GM21737 (cell line): ENCODE measurements around the gene CCDC146.
"Not testable (repeated sequence)": the region's sequence is repeated elsewhere in the genome, so short reads cannot be mapped to it uniquely, and the experiment has no call there.

Experiments used
- ATAC-seq: cut with Tn5 transposase; IDR thresholded peaks from one replicate; pipeline ENCODE4 v1.9.1; 2021; ENCODE audit warnings: mild to moderate bottlenecking, moderate library complexity; ENCODE audit not compliant: unreplicated experiment

CCDC146 gene

DNA sequence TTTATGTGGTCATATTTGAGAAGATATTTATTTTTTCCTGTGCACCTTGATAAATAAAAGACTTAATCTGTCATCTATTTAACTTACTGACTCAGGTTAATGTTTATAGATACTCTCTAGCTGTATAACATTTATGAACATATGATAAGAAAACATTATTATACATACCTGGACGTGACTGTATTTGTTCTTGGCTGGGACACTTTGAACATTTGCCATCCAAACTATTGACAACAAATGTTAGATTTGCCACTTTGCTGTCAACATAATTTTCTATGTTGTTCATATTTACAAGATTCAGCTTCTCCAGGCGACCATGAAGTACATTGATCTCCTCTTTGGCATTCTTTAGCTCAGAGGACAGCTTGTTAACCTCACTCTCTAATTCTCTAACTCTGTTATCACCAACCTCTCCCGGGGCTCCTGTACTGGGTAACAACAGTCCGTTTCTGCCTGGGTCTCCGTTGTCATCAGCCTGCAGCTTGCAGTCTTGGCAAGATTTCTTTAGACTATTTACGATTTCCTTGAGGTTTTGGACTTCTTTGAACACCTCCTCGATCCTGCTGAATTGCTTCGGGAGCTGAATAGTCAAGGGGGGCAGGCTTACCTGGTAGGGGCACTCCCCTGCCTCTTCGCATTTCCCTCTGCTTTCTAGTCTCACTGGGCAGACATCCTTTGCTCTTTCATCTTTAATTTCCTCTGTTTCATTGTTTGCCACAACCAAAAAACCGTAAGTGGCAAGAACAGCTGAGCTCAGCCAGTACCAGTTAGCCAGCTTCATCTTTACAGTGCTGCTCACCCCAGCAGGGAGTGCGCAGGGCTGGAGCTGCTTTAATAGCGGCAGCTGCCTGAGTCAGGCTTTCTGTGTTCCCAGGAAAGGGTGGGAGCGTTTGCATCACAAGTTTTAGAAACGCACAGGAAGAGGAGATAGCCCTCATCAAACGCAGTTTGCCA is 76.9 kb downstream of the CCDC146 start, which contains the start of gene FGL2:
Gene FGL2 (minus strand): TSS at position 807 of the 954 bp plus-strand sequence. CDS start 26 bp downstream, at position 781.
- ATAC-seq = no peak

DNA sequence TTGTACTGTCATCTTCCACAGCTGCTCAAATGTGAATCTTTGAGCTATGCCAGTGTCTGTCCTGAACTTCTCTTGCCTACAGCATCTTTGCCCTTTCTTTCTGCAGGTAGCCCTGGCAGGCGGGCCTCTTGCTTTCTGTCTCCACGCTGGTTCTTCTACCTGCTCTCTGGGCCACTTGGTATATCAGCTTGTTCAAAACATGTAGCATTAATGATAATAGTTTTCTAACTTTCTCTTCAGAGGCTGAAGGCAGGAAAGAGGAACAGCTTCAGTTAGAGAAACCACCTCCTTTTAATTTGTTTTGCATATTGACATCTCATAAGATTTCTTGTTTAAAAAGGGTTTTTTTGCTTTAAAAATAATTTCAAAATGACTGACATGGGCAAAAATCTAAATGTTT is 78.1 kb downstream of the CCDC146 start:
- no peak for ATAC-seq

DNA sequence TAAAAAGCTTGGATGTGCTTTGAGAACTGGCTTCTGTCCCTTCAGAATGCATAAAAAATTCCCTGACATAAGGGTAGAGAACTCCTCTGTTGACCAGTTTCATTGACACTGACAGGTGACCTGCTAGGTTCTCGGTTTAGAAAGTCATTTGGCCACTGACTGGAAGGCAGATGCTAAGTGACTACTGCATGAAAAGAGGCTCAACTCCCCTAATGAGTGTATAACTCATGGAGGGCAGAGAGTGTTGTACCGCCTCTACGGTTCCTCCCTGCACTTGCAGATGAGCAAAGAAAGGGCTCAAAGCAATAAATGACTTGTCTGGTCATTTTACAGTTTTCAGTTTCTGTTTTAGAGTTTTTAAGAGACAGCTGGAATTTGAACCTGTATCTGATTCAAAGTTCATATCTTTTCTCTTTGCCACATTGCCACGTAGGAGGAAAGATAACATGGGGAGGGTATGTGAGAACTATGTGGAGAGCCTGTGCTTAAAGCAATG is 80.1 kb downstream of the CCDC146 start:
- ATAC-seq = peak; percentile 86

DNA sequence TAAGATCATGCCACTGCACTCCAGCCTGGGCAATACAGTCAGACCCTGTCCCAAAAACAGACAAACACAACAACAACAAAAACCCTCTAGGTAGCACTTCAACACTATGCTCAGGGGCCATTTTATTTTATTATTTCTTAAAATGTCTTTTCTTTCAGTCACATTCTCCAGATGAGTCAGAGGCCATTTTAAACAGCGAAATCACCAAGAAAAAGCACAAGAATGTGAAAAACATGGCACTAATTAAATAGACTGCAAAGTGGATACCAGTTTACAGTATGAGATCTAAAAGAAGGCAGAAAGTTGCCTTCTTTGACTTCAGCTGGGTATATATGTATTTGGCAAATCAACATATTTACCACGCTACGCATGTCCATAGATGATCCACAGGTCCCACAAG is 83.3 kb downstream of the CCDC146 start:
- ATAC-seq = no peak

DNA sequence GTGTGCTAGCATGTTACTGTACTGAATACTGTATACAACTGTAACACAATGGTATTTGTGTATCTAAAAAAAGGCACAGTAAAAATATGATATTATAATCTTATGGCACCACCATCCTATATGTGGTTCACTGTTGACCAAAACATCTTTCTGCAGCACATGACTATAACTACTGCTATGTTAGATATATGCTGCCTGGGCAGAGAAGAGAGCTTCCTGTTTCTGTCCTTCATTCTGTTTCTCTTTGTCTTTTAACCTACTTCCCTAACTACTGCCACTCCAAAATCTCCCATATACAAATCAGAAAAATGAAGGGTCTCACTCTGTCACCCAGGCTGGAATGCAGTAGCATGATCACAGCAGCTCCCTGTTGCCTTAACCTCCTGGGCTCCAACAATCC is 86.0 kb downstream of the CCDC146 start:
- ATAC-seq = no peak

DNA sequence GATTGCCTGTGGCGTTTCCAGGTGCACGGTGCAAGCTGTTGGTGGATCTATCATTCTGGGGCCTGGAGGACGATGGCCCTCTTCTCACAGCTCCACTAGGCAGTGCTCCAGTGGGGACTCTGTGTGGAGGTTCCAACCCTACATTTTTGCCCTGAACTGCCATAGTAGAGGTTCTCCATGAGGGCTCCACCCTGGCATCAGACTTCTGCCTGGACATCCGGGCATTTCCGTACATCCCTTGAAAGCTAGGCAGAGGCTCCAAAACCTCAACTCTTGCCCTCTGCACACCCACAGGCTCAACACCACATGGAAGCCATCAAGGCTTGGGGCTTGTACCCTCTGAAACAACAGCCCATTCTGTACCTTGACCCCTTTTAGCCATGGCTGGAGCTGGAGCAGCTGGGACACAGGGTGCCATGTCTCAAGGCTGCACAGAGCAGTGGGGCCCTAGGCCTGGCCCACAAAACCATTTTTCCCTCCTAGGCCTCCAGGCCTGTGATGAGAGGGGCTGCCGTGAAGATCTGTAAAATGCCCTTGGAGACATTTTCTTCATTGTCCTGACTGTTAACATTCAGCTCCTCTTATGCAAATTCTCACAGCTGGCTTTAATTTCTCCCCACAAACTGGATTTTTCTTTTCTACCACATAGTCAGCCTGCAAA is 87.2 kb downstream of the CCDC146 start:
- no peak for ATAC-seq

DNA sequence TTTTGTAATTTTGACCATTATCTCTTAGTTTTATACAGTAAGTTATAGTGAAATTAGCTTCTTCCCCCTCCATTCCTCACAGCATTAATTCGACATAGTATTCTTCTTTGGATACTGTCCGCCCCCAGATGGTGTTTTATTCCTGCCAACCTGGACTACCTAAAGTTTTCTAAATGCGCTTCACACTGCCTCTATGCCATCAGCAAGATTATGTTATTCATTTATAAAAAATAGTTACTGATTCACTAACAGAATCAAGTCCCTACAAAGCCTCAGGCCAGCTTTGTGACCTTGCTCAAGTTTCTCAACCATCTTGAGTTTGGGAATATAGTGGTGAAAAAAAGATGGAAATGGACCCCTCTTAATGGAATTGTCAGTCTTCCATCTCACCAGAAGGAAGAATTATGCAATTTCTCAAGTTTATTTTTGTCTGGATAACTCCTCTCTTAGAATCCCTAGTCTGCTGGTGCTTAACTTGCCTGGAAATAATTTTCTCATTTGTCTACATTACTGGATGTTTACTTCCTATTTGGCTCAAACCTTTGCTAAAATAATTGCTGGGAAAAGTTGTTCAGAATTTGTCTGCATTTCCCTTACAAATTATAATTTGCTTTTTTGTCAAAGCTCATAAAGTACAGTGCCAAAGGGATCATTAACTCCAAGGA is 93.9 kb downstream of the CCDC146 start:
- no peak for ATAC-seq

DNA sequence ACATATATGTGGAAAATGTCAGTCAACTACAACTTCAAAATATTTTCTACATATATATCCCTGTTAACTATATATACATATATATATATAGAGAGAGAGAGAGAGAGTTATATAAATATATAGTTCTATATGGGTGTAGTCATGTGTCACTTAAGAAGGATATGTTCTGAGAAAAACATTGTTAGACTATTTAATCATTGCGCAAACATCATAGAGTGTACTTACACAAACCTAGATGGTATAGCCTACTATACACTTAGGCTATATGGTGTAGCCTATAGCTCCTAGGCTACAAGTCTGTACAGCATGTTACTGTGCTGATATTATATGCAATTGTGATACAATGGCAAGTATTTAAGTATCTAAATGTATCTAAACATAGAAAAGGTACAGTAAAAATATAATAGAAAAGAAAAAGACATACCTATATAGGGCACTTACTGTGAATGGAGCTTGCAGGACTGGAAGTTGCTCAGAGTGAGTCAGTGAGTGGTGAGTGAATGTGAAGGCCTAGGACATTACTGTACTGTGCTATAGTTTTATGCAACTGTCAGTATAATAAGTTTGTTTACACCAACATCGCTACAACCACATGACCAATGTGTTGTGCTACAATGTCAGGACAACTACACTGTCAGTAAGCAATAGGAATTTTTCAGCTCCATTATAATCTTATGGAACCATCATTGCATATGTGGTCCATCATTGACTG is 95.2 kb downstream of the CCDC146 start:
- ATAC-seq = no peak

DNA sequence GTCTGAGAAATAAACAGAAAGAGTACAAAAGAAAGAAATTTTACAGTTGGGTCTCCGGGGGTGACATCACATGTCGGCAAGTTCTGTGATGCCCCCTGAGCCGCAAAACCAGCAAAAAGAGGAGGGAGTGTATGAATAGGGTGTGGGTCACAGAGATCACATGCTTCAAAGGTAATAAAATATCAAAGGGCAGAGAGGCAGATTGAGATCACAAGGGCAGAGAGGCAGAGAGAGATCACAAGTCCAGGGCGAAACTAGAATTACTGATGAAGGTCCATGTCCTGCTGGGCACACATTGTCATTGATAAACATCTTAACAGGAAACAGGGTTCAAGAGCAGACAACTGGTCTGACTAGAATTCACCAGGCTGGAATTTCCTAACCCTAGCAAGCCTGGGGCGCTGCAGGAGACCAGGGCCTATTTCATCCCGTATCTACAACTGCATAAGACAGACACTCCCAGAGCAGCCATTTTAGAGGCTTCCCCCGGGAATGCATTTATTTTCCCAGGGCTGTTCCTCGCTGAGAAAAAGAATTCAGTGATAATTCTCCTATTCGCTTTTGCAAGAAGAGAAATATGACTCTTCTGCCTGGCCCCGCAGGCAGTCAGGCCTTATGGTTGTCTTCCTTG is 97.4 kb downstream of the CCDC146 start:
- ATAC-seq = not testable (repeated sequence)

DNA sequence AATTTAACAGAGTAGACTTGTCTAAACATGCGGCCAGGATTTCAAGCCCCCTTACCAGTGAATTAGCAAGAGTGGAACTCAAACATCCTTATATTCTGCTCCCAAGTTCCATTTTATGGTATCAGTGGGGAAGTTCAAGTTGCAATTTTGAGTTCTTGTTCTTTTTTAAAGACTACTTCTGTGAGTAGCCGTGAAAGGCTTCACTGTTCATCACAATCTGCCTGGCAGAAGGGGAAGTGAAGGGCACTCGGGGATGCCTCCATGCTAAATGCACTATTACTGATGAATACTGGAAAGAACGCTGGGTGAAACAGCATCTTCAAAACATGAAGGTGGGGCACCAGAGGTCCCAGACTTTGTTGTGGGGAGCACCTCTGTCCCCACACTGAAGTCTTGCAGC is 99.7 kb downstream of the CCDC146 start:
- no peak for ATAC-seq

DNA sequence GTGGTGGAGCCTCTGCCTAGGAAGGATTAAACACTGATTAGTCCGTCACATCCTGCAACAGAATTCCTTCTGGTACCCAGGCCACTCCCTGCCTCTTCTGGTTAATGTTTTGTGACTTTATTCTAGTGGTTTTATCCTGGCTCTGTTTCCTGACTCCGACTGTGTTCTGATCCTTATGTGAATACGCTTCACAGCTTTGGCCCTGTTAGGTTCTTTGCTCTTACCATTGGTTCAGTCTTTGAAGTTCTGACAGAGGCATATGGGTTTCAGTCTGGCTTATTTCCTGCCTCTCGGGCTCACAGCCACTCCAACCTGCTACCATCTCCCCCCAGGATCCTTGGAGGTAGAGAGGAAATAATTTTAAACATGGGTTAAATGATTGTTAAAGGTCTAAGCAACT is 100.4 kb downstream of the CCDC146 start:
- ATAC-seq = no peak

DNA sequence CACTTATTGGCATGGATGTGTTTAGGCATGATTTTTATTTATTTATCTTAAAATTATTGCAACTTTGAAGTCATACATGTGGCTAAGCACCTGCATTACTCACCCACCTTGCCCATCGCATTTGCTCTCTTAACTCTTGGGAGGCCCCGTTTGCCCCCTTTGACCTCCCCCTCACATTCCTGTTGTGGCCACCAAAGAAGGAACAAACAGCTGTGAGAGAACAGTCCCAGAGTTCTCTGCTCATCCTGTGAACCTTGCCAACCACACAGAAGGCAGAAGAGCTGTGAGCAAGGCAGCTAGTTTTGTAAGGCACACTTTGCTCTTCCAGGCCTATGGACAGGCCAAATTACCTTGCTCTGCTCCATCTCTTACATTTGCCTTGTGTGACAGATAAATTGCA is 100.8 kb downstream of the CCDC146 start:
- ATAC-seq = no peak

DNA sequence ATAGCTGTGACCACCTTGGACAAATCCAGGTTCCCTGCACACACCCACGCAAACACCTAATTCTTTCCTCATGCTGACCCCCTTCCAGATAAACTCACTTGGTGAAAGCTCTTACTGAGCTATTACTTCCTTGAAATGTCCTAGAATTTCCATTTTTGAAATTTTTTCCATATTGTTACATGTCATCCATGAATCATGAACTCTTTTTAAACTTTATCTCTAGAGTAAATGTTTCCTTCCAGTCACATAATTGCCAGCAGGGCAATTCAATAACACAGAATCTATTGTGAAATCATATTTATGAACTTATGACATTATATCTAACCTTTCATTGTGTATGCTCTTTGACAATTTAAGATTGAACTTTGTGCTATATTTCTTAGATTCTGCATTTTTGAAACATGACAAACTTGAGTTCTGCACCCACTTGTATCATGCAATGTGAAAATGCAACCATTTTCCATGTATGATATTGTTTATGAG is 104.0 kb downstream of the CCDC146 start:
- ATAC-seq = no peak

DNA sequence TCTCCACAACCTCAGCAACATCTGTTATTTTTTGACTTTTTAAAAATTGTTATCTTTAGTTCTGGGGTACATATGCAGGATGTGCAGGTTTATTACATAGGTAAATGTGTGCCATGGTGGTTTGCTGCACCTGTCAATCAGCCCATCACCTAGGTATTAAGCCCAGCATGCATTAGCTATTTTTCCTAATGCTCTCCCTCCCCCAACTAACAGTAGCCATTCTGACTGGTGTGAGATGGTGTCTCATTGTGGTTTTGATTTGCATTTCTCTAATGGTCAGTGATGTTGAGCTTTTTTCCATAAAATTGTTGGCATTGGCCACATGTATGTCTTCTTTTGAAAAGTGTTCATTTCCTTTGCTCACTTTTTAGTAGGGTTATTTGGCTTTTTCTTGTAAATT is 106.4 kb downstream of the CCDC146 start:
- not testable (repeated sequence) for ATAC-seq

DNA sequence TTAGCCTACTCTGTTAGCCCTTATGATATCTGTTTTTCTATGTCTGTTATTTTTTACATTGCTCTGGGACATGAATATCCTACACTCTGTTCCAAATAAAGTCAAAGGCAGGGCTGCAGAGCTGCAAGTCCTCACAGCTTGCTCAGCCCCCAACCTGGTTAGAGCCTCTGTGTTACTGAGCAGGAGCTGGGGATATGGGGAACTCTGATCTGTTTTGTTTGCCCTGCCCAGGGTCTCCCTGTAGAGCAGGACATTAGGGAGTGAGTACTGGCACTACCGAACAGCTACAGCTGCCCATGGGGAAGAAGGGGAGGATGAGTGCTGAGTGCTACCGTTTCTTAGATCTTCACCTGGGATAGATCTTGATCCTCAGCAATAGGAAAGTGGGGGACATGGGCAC is 110.1 kb downstream of the CCDC146 start:
- ATAC-seq = no peak

DNA sequence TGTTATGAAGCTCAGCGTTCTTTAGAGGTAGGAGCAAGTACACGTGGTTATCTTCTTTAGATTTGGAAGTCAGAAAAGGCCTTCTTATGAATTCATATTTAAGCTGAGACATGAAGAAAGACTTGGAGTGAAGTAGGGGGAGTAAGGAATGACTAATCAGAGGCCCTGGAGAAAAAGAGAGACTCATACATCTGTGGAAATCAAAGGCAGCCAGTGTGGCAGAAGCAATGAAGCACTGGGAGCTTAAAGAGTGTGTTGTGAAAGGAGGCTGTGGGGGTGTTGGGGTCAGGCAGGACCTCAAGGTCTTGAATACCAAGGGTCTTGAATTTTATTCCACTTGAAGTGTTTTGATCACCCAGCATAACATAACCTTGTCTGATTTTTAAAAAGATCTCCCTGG is 112.9 kb downstream of the CCDC146 start:
- ATAC-seq = no peak

DNA sequence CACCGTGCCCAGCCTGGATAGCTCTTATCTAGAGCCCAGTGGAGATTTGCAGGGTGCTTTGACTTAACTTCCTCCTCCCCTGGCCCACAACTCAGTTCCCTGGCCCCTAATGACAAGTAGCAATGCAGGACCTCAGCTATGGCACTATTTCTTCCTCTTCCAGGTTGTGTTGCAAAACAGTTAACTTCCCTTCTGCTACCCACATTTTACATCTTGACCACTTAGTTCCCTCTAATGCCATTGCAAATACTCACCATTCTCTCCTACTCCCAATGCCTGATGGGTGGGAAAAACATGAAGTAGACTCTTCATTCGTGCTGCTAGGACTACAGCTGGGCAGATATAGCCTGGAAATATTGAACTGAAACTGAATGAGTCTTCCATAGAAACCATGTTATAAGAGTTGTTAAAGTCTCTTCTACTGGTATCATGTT is 116.3 kb downstream of the CCDC146 start:
- no peak for ATAC-seq

DNA sequence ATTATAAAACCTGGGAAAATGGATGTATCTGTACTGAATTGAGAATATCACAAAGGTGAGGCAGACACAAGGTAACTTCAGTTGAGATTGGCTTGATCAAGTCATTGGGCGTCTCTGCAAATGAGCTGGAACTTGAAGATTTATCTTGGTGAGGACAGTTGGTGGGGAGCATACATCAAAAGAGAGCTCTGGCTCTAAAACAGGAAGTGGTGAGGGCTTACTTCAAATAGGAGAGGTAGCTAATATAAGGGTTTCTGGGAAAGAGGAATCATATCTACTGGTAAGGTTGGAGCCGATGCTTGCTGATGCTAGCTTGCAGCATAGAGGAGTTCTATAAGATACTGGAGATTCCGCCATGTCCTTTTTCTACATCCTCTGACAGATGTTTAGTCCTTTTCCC is 117.1 kb downstream of the CCDC146 start:
- ATAC-seq = no peak

DNA sequence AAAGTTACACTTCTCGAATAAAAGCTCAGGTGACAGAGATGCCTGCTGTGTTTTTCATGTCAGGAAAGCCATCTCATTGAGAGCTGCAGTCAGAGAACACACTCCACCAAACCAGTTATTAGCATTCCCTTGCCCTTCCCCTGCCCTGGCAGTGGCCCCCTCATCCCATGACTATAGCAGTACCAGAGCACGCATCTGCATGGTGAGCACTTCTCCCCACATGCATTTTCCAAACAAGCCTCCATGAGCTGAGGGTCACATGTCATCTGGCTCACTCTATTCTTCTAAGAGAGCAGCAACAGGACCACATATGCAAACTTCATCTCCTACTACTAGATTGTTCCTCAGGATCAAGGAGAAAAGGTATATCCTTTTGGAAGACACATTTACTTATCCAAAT is 119.7 kb downstream of the CCDC146 start:
- ATAC-seq = no peak

DNA sequence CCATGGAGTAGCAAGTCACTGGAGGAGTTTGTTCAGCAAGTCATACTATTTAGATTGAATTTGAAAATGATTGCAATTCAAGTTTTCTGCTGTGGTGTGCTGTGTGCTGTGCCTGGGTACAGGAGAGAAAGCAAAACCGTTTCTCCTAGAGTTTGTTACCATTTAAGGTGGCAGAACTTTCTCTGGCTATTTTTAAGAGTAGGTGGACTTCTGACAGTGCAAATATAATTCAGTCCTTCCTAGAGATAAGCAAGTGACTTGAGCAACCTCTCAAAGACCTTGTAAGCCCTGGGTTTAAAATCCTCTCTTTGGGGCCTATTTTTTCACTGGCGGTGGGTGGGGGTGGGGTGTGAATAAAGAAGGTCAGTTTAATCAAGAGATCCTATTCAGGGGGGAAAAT is 120.1 kb downstream of the CCDC146 start:
- no peak for ATAC-seq
